PFSK-1 (cell line): ENCODE data around the gene ZNF512B.

Experiments
- FOXP2 ChIP-seq: optimal IDR thresholded peaks from 2 replicates; pipeline ENCODE3; 2011; ENCODE audit warnings: borderline replicate concordance, control low read depth, inconsistent platforms; ENCODE audit not compliant: insufficient read depth; ENCODE audit errors: extremely low read length, extremely low read depth
- POLR2AphosphoS5 ChIP-seq: IDR thresholded peaks from 2 replicates; pipeline ENCODE4 v1.6.1; 2012; ENCODE audit warnings: low read depth, mild to moderate bottlenecking, control low read depth, low read length, moderate library complexity
- SIN3A ChIP-seq: IDR thresholded peaks from 2 replicates; pipeline ENCODE4 v1.6.1; 2012; ENCODE audit warnings: mild to moderate bottlenecking, low read length, moderate library complexity, borderline replicate concordance; ENCODE audit not compliant: insufficient read depth

DNA sequence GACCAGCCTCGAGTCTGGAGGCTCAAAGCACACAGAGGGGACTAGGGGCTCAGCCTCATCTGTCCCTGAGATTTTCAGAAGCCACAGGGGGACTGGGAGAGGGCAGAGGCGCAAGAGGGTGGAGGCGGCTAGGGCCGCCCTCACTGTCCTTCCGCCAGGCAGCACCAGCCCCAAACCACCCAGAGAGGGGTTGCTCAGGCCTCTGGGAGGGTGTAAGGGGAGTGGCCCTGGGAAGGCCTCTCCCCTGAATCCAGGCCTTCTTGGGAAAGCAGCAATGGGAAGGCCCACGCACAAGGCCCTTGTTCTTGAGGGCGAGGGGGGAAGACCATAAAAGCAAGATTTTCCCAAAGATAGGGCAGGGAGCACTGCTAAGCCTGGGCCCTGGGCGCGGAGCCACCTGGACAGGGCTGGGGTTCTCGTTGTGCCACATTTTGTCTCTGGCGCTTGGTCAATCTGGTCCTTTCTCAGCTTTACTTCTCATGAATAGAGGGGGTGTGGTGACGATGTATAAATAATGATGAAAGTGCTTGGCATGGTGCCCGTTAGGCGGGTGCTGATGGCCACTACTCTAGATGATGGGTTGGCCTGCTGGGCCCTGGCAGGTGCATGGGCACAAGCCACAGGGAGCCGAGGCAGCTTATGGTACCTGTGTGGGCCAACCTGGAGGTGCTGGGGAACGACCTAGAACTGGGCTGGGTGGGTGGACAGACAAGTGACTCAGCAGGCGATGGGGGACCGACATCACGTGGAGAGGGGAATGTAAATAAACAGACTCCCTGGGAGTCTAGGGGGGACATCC lies 4.9 kb upstream of the ZNF512B start:
- TF ChIP-seq POLR2AphosphoS5 (no peak), FOXP2 (no peak), SIN3A (no peak)
